ENCODE results near the gene OAT.

- no peak for TF ChIP-seq CTCF (IDR thresholded peaks at IDR 0.05)
- no peak for TF ChIP-seq POLR2A (IDR thresholded peaks at IDR 0.05)
- TF ChIP-seq POLR2AphosphoS5 (IDR thresholded peaks at IDR 0.05) = no peak
- no peak for TF ChIP-seq EP300 (IDR thresholded peaks at IDR 0.05)
These were observed 28.1 kb downstream of the OAT start for GRCh38 chr10:124390471-124391187.
